GM12878 (cell line): ENCODE measurements around the gene FEM1B. TPM values are rescaled to one million over a fixed set of nuclear protein-coding genes. Genes with fewer than 3 reads are reported as not detected.

Source experiments
- ATAC-seq: fragments of 200-7000 bp; cut with Tn5 transposase; 3 replicates; pipeline ENCODE4 v1.9.1; 2020; ENCODE audit warnings: mild to moderate bottlenecking, moderate library complexity
- BruUV-seq: library from RNA; stranded (reverse); fragments of 400-500 nt; replicated peaks from 2 replicates; lab custom pipeline; 2021; lab: Mats Ljungman, UMichigan
- CTCF ChIA-PET: fragments of 300-600 bp; sonication (Branson Sonifier 250); formaldehyde crosslinking; extraction: SDS; loops from one replicate; lab custom pipeline; 2021; ENCODE audit warnings: inconsistent platforms; lab: Yijun Ruan, JAX
- POLR2A ChIA-PET: fragments of 350-600 bp; formaldehyde crosslinking; extraction: SDS; loops from one replicate; lab custom pipeline; 2021; ENCODE audit warnings: inconsistent platforms; lab: Charles Lee
- RAD21 ChIA-PET: fragments of 300-600 bp; sonication (Branson Sonifier 250); formaldehyde crosslinking; loops from one replicate; lab custom pipeline; 2023; ENCODE audit warnings: antibody characterized with exemption; ENCODE audit not compliant: unreplicated experiment; lab: Charles Lee
- SMC1A ChIA-PET: fragments of 300-600 bp; sonication (Branson Sonifier 250); formaldehyde crosslinking; loops from one replicate; lab custom pipeline; 2023; ENCODE audit not compliant: unreplicated experiment, uncharacterized antibody; lab: Charles Lee
- DNase-seq: peaks from one replicate; pipeline ENCODE4 v3.0.0-alpha.2; 2011; ENCODE audit warnings: low read depth, low spot score
- FAIRE-seq: peaks from 3 replicates; lab custom pipeline; 2011; peaks lifted over from hg19 to GRCh38; lab: Jason Lieb, UNC
- H2AFZ ChIP-seq: 2 replicates; pipeline ENCODE4 v1.6.0; 2011; ENCODE audit warnings: low read depth, low read length, control low read depth; ENCODE audit not compliant: control insufficient read depth
- H3K27ac ChIP-seq: 2 replicates; pipeline ENCODE4 v1.5.1; 2011; ENCODE audit warnings: control low read depth; ENCODE audit not compliant: control insufficient read depth, insufficient read depth
- H3K27me3 ChIP-seq, 2 experiments: replicated peaks in 1 of 2; 2 replicates each; pipeline versions ENCODE4 v1.6.0 to v1.6.1; 2011; ENCODE audit warnings: low read length in 1 of 2; ENCODE audit not compliant: control insufficient read depth in 2 of 2, insufficient read depth in 2 of 2
- H3K36me3 ChIP-seq, 2 experiments: 2 replicates each; pipeline ENCODE4 v1.5.1; 2011; ENCODE audit warnings: low read length in 1 of 2; ENCODE audit not compliant: control insufficient read depth in 2 of 2, insufficient read depth in 2 of 2
- H3K4me1 ChIP-seq: 2 replicates; pipeline ENCODE4 v1.6.1; 2011; ENCODE audit warnings: mild to moderate bottlenecking, low read length, moderate library complexity, mixed read lengths; ENCODE audit not compliant: control insufficient read depth, insufficient read depth
- H3K4me2 ChIP-seq: 2 replicates; pipeline ENCODE4 v1.6.0; 2011; ENCODE audit warnings: control low read depth; ENCODE audit not compliant: control insufficient read depth, insufficient read depth
- H3K4me3 ChIP-seq: fragments of 200-600 bp; sonication (generic); 2 replicates; pipeline ENCODE4 v1.5.1; 2016
- H3K79me2 ChIP-seq: 2 replicates; pipeline ENCODE4 v1.6.0; 2011; ENCODE audit warnings: low read length; ENCODE audit not compliant: control insufficient read depth, insufficient read depth
- H3K9ac ChIP-seq: 2 replicates; pipeline ENCODE4 v1.8.0; 2011; ENCODE audit warnings: low read length, control low read depth, mixed read lengths; ENCODE audit not compliant: control insufficient read depth, insufficient read depth
- H3K9me3 ChIP-seq: replicated peaks from 3 replicates; pipeline ENCODE4 v1.5.1; 2011; ENCODE audit warnings: mild to moderate bottlenecking, low read length; ENCODE audit not compliant: control insufficient read depth, insufficient read depth
- H4K20me1 ChIP-seq: 2 replicates; pipeline ENCODE4 v1.6.0; 2011; ENCODE audit not compliant: control insufficient read depth, insufficient read depth
- CEBPB ChIP-seq, 2 experiments: fragments of 150-350 bp in 1 of 2; IDR thresholded peaks; 2 replicates each; pipeline ENCODE4 v1.6.1; 2012 to 2014; ENCODE audit warnings: low read depth in 2 of 2, low read length in 2 of 2, borderline replicate concordance in 1 of 2, inconsistent platforms in 1 of 2
- KAT2A ChIP-seq: conservative IDR thresholded peaks from 2 replicates; pipeline ENCODE4 v1.6.1; 2011; ENCODE audit warnings: low read depth, low read length; ENCODE audit not compliant: control insufficient read depth
- PAX5 ChIP-seq: IDR thresholded peaks from 2 replicates; pipeline ENCODE4 v1.6.1; 2011; ENCODE audit warnings: low read depth, low read length, borderline replicate concordance
- POLR2AphosphoS5 ChIP-seq: IDR thresholded peaks from 2 replicates; pipeline ENCODE4 v1.6.1; 2011; ENCODE audit warnings: mild to moderate bottlenecking, low read length, inconsistent platforms
- RB1 ChIP-seq: fragments of 450-650 bp; formaldehyde crosslinking; IDR thresholded peaks from 2 replicates; pipeline ENCODE4 v1.6.1; 2017; ENCODE audit warnings: mild to moderate bottlenecking, borderline replicate concordance
- RFX5 ChIP-seq: IDR thresholded peaks from 2 replicates; pipeline ENCODE4 v1.6.1; 2011; ENCODE audit warnings: low read depth, low read length, improper control_type of control experiment
- SIN3A ChIP-seq: IDR thresholded peaks from 2 replicates; pipeline ENCODE4 v1.6.1; 2012; ENCODE audit warnings: low read depth, low read length, improper control_type of control experiment
- SREBF1 ChIP-seq: IDR thresholded peaks from 2 replicates; pipeline ENCODE4 v1.6.1; 2012; ENCODE audit warnings: mild to moderate bottlenecking, low read length
- WGBS: methylation state at CpG from one replicate; pipeline ENCODE4 v1.1.6; 2016; ENCODE audit warnings: low lambda C conversion rate; ENCODE audit not compliant: insufficient replicate concordance, insufficient coverage; ENCODE audit errors: missing lambda C conversion rate; 5-methylcytosine and 5-hydroxymethylcytosine counted together
- in situ Hi-C: fragments of 300-500 bp; cut with MboI; formaldehyde crosslinking; loops from 9 replicates; pipeline ENCODE4 v1.14.3; 2018; ENCODE audit warnings: mixed read lengths
- intact Hi-C: fragments of 100-400 bp; cut with micrococcal nuclease; formaldehyde crosslinking; loops from one replicate; pipeline ENCODE4 v1.14.2; 2022; ENCODE audit not compliant: unreplicated experiment
- polyA plus RNA-seq, 11 experiments: library from polyadenylated mRNA; depleted of rRNA in 4 of 11; unstranded in 6 of 11; stranded (reverse) in 5 of 11; fragments of >200 nt; fragmentation: Nextera tagmentation in 4 of 11; fragmentation: Illumina TruSeq in 1 of 11; extraction: Ambion mirVana in 4 of 11; extraction: Trizol in 1 of 11; gene quantifications; 1 replicate in 1 of 11; 2 replicates in 10 of 11; pipeline versions ENCODE4 v1.2.1 to v1.2.3, GENCODE V29; 2011 to 2016; ENCODE audit warnings: inconsistent platforms in 2 of 11, missing spikeins in 2 of 11, low read depth in 1 of 11
- total RNA-seq, 4 experiments: library from RNA; depleted of rRNA in 3 of 4; stranded (reverse); fragments of >200 nt in 3 of 4; fragmentation: Illumina TruSeq in 1 of 4; extraction: Trizol in 1 of 4; gene quantifications; 2 replicates each; pipeline versions ENCODE4 v1.2.1 to v1.2.3, GENCODE V29; 2013 to 2021

Gene FEM1B
- total and polyA plus RNA-seq, 10 of the 15 experiments (the other 5 are each of a cell fraction or from before 2014, with no cell fraction given) = 5.5 to 61.1 (median 18.2) TPM

DNA sequence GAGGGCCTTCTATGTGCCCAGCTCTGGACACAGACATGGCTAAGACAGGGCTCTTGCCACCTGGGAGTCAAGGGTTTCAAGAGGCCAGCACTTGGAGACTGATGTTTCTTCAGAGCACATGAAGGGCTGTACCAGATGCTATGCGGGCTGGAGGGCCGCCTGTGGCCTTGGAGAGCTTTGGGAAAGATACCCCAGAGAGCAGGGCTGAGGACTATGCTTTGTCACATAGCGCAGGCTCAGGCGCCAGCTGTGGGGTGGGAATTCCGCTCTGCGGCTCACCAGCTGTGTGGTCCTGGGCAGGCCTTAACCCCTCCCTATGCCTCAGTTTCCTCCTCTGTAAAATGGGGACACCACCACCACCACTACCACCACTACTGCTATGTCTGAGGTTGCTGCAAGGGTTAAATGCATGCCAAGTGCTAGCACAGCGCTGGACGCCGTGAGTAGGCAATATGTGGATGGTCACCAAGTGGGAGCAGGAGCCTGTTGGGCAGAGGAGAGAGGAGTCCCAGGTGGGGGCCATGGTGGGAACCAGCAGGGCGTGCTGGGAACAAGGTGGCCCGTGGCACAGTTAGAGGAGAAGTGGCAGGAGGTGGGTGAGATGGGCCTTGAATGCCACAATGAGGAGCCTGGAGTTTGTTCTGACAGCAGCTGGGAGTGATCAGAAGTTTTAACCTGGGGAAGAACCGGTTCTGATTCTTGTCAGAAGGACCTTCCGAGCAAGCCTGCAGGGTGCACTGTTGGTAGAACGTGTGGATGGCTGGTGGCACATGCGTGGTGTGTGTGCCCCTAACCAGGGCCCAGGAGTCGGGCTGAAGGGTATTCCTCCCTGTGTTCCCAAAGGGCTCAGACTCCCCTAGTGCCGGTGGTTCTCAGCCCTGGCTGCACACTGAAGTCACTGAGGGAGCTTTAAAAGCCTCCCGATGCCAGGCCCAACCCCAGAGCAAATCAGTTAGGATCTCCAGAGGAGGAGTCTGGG lies 41.7 kb downstream of the FEM1B start:
- H3K9ac ChIP-seq = no peak overlapping the region
- ChIA-PET CTCF (no interaction called here), POLR2A (no interaction called here), SMC1A (no interaction called here), RAD21 (no interaction called here)
- in situ Hi-C loops = no loop called here
- no peak for FAIRE-seq
- no peak overlapping the region for H3K27ac ChIP-seq
- intact Hi-C loops = no loop called here
- BruUV-seq = no TSS peak
- no peak overlapping the region for H3K4me3 ChIP-seq
- no peaks in the 10 kb centered on the region for H3K4me1 ChIP-seq
- H3K27me3 ChIP-seq = no peaks in the 10 kb centered on the region; a peak in 2 of 4 replicates
- no peak for TF ChIP-seq RB1
- no peak for TF ChIP-seq SREBF1
- TF ChIP-seq KAT2A = no peak
- no peak for TF ChIP-seq SIN3A
- TF ChIP-seq PAX5 = no peak
- no peak for TF ChIP-seq POLR2AphosphoS5
- TF ChIP-seq RFX5 = no peak
- no peak for TF ChIP-seq CEBPB (IDR thresholded peaks at IDR 0.05; ENCODE audit: borderline replicate concordance in 1 of 2, low read depth in 2 of 2, low read length in 2 of 2)
- TF ChIP-seq, all 136 proteins: peak for 0
- H3K4me2 ChIP-seq = no peak overlapping the region
- DNase-seq (no peak), ATAC-seq (no peak)
- H3K36me3 ChIP-seq = no peaks in the 10 kb centered on the region
- H3K9me3 ChIP-seq = no peaks in the 10 kb centered on the region
- WGBS = 30% methylated on average over 16 of the region's 18 CpGs
- H3K79me2 ChIP-seq = no peaks in the 10 kb centered on the region
- H2AFZ ChIP-seq = no peak overlapping the region
- no peaks in the 10 kb centered on the region for H4K20me1 ChIP-seq
